Kidney capillary endothelial cell (primary cell): Measurements from ENCODE around the gene BEAN1.

ENCODE experiments used
- DNase-seq: peaks from one replicate; pipeline ENCODE4 v3.0.0-alpha.2; 2018; ENCODE audit warnings: low spot score

The BEAN1 gene, protein sequence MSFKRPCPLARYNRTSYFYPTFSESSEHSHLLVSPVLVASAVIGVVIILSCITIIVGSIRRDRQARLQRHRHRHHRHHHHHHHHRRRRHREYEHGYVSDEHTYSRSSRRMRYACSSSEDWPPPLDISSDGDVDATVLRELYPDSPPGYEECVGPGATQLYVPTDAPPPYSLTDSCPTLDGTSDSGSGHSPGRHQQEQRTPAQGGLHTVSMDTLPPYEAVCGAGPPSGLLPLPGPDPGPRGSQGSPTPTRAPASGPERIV

GRCh38 chr16:66427036-66427860 lies at the start of gene BEAN1:
TSS of gene BEAN1 (plus strand) at chr16:66427295. CDS start at chr16:66437677, 10,382 bp downstream.
- DNase-seq = no peak

DNA sequence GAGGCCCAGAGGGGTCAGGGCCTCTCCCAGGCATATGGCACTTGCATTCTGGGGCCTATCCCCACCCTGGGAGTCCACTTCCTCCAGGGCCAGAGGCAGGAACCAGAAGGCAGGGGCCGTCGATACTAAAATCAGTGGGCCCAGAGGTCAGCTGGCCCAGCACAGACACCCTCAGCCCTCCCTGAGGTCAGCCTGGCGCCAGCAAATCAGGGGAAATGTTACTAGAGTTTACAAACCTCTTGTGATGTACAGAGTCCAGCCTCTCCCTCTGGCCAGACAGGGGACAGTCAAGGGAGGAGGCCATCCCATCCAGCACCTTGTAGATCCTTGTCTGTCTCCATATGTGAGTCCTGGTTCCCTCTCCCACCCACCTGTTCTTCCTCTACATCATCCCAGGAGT lies 49.8 kb upstream of the BEAN1 start:
- DNase-seq = no peak

- DNase-seq = no peak
Measured at GRCh38 chr16:66378741-66379570, 48.1 kb upstream of the BEAN1 start.

DNA sequence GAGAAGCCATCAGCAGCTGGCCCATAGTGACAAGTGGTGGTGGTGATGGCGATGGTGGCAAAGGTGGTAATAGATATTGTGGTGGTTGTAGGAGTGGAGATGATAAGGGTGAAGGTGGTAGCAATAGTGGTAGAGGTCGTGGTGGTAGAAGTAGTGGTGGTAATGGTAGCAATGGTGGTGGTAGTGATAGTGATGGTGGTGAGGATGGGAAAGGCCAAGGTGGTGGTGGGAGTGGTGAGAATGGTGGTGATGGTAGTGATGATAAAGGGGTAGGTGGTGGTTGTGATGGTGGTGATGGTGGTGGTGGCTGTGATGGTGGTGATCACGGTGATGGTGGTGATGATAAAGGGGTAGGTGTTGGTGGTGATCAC lies 47.5 kb upstream of the BEAN1 start:
- DNase-seq = no peak

DNA sequence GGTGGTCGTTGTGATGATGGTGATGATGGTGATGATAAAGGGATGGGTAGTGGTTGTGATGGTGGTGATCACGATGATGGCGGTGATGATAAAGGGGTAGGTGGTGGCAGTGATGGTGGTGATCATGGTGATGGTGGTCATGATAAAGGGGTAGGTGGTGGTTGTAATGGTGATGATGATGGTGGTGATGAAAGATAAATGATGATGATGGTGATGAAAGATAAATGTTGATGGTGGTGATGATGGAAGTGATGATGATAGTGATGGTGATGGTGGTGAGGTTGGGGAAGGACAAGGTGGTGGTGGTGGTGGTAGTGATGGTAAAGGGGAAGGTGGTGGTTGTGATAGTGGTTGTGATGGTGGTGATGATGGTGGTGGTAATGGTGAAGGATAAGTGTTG lies 46.7 kb upstream of the BEAN1 start:
- DNase-seq = no peak

DNA sequence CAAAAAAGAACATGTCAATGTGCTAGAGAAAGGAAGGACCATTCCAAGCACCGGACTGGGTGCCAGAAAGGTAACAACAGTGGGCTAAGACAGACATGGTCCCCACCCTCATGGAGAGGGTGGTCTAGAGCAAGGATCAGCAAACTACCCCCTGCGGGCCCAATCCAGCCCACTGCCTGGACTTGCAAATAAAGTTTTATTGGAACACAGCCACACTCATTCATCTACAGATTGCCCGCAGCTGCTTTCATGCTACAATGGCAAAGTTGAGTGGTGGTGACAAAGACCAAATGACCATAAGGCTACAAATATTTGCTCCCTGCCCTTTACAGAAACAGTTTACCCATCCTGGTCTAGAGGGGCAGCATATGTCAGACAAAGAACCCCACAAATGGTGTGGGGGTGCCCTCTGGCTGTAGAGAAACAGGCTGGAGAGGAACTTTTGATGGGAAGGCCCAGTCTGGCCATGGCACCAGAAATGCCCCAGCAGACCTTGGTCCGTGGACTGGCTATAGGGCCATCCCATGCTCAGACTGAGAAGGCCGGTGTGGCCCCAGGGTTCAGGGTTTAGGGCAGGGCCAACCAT lies 45.4 kb upstream of the BEAN1 start:
- DNase-seq = no peak

DNA sequence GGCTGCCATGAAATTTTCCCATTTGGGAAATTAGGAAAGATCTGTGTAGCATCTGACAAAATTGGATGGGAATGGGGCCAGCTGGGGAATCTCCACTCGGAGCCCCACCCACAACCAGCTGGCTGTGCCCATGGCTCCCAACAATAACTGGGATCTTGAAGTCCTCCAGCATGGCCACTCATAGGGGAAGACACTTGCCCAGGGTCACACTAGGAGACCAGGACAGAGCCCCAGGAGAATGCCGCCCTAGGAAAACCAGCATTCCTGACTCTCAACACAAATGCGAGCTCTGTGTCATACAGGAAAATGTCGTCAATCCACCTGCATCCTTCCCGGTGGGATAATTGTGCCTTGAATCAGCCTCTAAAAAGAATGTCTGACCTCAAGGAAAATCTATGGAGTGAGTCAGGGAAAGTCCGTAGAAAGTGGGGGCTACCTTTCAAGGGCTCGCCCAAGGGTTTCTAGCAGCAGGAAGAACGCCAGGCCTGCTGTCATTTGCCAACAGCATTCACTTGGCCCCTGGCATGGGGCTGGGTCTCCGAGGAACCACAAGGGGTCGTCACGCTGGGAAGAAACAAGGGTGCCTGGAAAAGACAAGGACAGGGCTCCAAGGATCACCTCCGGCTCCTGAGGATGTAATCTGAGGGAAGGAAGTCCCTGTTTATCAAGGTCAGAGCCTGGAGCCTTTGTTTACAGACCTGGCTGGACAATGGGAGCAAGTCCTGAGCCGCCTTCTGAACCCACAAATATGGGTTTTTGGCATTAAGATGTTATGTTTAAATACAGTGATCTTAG lies 44.7 kb upstream of the BEAN1 start:
- peak; percentile 97 for DNase-seq

DNA sequence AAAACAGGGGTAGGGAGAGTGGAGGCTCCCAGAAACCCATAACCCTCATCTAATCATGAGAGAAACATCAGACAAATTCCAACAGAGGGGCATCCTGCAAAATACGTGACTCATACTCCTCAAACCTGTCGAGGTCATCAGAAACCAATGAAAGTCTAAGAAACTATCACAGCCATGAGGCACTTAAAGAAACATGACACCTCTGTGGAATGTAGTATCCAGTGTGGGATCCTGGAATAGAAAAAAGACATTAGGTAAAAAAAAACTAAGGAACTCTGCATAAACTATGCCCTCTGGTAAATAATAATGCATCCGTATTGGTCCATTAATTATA lies 44.2 kb upstream of the BEAN1 start:
- peak; percentile 89 for DNase-seq

DNA sequence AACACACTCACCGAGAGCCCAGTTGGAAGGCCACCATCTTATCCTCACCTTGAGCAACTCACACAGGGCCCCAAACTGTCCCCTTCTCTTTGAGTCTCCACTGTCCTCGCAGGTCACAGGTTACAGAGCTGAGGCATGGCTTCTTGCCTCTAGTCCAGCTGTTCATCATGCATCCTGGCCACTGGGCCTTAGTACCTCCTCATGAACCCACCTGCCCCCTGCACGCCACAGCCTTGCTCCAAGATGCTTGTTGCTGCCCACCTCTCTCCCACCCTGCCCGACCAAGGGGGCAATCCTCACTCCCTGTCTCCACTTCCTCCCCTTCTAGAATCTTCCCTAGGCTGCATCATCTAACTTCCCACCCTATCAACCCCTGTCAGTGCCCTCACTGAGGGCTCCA lies 43.5 kb upstream of the BEAN1 start:
- no peak for DNase-seq

DNA sequence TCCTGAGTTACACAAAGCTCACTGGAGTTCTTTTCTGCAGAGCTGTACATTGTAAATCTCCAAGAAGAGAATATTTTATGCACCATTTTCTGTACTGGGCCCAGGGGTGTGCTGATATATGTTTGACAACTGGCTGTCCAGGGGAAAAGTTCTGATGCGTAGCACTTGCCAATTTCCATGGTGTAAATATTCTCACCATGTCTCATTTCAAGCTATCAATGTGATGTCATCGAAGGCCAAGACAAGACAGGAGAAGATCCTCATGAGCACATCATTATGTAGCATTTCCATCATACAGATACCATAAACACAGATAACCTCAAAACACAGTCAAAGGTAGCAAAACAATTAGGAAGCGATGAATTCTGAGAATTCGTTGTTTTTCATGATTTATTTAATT lies 41.7 kb upstream of the BEAN1 start:
- DNase-seq = no peak

DNA sequence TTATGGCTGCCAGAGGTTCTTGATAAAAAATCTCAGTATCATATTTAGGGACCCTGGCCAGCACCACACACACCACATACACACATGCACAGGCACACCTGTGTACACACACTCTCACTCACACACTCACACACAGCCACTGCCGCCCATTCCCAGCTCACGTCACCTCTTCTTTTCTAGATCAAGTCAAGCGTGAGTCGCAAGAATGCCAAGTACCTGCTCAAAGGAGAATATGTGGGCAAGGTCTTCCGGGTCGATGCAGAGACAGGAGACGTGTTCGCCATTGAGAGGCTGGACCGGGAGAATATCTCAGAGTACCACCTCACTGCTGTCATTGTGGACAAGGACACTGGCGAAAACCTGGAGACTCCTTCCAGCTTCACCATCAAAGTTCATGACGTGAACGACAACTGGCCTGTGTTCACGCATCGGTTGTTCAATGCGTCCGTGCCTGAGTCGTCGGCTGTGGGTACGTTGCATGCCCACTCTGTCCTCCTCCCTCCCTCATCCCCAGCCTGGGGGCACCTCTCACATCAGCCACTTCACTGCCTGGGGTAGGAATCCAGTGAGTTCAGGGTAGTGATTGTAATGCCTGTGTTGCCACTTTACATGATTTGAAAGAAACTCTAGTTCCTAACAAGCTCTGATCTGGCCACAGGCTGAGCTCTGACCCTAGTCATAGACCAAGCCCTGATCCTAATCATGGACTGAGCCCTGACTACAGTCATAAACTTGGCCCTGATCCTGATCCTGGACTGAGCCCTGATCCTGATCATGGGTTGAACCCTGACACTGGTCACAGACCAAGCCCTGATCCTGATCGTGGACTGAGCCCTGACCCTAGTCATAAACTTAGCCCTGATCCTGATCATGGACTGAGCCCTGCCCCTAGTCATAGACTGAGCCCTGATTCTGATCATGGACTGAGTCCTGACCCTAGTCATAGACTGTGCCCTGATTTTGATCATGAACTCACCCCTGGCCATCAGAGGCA lies 40.2 kb upstream of the BEAN1 start:
- no peak for DNase-seq

- no peak for DNase-seq
Measured at GRCh38 chr16:66387817-66388332, 39.2 kb upstream of the BEAN1 start.

GRCh38 chr16:66388350-66389139 lies 38.5 kb upstream of the BEAN1 start:
- no peak for DNase-seq

DNA sequence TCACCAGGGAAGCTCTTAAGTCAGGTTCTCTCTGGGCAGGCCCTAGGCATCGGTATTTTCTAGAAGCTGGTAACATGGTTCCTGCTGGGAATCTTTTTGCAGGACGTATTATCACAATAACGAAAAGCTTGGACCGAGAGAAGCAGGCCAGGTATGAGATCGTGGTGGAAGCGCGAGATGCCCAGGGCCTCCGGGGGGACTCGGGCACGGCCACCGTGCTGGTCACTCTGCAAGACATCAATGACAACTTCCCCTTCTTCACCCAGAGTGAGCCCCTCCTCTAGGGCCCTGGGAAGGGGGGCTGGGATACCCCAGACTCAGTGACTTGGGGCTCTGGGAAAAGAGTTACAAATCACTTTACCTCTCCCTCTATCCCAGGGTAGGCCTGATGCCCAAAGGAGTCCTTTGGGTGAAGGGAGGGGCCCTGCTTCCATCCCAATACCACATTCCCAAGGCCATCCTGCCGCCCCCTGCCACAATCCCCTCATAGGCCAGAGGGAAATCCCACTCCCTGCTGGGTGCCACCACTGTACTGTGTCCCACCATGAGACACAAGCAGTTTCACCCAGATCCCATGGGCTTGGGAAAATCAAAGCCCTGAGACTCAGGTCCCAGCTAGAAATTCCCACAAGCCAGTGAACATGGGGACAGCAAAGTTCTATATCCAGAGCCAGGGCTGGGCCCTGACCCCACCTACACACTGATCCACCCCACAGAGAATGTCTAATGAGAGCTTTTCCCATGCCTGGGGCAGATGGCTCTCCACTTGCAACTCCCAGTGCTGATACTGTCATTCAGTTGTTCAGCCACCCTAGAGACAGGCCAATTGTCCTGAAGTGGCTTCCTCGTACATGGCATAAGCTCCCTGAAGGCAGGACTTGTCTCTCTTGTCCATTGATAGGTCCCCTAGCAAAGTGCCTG lies 37.6 kb upstream of the BEAN1 start:
- DNase-seq = no peak

GRCh38 chr16:66390346-66391108 lies 36.6 kb upstream of the BEAN1 start:
- no peak for DNase-seq

GRCh38 chr16:66391726-66392670 lies 35.1 kb upstream of the BEAN1 start:
- no peak for DNase-seq
